LNCaP clone FGC (cell line): ENCODE measurements around the gene MMGT1.

ENCODE experiments used
- DNase-seq: peaks from one replicate; pipeline ENCODE4 v3.0.0-alpha.2; 2011; ENCODE audit warnings: low read depth
- H3K4me3 ChIP-seq: 2 replicates; pipeline ENCODE4 v1.5.1; 2011; ENCODE audit warnings: mild to moderate bottlenecking, low read depth, low read length, control low read depth
- TF ChIP-seq, protein P1 (sequence below): IDR thresholded peaks from 2 replicates; pipeline ENCODE4 v1.5.1; 2012; ENCODE audit warnings: mild to moderate bottlenecking; ENCODE audit not compliant: control insufficient read depth, insufficient read depth; ENCODE audit errors: extremely low read depth

The MMGT1 gene

DNA sequence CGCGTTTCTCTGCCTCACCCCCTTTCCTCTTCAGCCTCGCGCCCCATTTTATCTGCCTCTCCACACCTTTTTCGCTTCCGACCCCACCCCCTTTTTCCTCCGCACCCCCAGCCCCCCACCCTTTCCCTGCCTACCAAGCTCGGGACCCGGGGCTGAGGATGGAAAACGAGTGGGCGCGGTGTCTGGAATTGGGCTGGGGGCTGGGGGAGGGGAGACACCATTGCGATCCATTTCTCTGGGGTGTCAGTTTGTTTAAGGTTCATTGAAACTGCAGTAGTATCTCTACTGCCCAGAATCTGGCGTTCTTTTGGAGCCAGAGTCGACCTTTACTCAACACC, 12.2 kb upstream of the MMGT1 start:
- TF ChIP-seq, protein P1, sequence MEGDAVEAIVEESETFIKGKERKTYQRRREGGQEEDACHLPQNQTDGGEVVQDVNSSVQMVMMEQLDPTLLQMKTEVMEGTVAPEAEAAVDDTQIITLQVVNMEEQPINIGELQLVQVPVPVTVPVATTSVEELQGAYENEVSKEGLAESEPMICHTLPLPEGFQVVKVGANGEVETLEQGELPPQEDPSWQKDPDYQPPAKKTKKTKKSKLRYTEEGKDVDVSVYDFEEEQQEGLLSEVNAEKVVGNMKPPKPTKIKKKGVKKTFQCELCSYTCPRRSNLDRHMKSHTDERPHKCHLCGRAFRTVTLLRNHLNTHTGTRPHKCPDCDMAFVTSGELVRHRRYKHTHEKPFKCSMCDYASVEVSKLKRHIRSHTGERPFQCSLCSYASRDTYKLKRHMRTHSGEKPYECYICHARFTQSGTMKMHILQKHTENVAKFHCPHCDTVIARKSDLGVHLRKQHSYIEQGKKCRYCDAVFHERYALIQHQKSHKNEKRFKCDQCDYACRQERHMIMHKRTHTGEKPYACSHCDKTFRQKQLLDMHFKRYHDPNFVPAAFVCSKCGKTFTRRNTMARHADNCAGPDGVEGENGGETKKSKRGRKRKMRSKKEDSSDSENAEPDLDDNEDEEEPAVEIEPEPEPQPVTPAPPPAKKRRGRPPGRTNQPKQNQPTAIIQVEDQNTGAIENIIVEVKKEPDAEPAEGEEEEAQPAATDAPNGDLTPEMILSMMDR = no peak
- peak overlapping the region; percentile 65 for H3K4me3 ChIP-seq
- DNase-seq = no peak

DNA sequence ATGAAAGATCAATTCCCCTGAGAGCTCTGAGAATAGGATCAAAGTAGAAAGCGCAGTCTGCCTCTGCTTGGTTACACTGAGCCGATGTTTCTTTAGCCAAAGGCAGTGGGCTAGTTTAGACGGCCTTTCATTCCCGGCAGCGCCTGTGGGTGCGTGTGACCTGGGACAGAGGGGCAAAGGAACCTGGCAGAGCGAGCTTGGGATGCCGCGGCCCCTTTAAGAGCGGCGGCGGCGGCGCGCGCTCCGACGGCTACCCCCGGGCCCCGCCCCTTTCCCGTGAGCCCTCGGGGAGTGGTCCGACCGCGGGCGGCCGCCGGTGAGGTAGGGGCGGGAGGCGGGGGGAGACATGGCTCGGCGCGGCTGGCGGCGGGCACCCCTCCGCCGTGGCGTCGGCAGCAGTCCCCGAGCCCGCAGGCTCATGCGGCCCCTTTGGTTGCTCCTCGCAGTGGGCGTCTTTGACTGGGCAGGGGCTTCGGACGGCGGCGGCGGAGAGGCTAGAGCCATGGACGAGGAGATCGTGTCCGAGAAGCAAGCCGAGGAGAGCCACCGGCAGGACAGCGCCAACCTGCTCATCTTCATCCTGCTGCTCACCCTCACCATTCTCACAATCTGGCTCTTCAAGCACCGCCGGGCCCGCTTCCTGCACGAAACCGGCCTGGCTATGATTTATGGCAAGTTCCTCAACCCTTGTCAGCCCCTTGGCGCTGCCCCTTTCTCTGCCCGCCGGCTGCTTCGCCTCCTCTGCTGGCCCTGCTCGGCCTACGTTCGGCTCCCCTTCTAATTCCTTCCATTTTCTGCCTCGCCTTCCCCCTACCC, 11.6 kb upstream of the MMGT1 start, which contains the start of gene SLC9A6:
TSS of gene SLC9A6 (plus strand) at position 279 of the 816 bp plus-strand sequence. CDS start at position 503, 224 bp downstream.
- H3K4me3 ChIP-seq = peak within 1 kb of the TSS; percentile 65
- TF ChIP-seq, protein P1 = no peak
- DNase-seq = no peak

DNA sequence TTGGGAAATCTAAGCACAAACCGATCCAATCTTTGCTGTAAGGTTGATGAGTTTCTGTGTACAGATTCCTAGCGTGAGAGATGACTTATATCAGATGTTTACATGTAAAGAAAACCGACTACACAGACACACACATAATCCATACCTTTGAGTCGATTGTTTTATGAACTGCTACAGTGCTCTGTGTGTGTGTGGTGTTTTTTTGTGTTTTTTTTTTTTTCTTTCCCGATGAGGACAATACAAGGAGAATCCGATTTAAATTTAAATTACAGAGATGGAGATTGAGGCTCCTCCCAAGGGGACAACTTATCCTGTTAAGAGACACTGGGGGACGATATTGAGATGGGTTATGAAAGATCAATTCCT, 11.0 kb upstream of the MMGT1 start:
- no peak for DNase-seq
- TF ChIP-seq, protein P1 = no peak
- H3K4me3 ChIP-seq = peak overlapping the region; percentile 65

DNA sequence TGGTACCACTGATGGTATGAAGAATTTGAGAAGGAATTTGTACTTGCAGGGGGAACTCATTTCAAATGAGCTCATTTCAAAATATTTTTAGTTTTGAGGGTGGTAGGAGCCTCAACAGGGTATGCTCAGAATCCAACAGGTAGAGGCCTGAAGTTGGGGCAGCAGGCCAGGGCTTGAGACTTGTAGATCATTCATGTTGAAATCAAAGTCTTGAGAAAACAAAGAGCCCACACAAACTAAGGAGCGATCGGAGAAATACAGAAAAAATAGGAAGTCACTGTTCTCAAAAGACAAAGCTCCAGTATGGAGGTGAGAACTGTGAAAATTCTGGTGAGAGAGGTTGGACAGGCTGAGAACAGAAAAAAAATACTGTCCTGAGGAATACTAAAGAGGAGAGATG, 10.5 kb upstream of the MMGT1 start:
- no peak overlapping the region for H3K4me3 ChIP-seq
- TF ChIP-seq, protein P1 = no peak
- no peak for DNase-seq

DNA sequence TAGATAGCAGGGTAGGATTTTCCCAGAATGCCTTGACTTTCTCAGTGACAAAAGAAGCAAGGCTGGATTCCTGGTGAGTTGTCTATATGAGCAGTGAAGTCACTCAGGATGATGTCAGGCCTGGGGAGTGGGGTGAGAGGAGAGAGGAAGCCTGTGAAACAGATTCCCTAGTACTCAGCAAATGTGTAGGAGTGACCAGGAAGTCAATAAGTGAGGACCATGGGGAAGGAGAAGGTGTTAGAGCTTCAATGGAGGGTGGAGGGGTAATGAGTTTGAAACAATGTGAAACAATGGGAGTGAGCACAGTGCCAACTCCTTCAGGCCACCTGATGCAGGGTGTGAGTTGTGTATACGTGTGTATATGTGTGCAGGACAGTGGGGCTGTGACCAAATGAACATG, 9.1 kb upstream of the MMGT1 start:
- TF ChIP-seq, protein P1 = no peak
- H3K4me3 ChIP-seq = no peak overlapping the region
- DNase-seq = no peak

DNA sequence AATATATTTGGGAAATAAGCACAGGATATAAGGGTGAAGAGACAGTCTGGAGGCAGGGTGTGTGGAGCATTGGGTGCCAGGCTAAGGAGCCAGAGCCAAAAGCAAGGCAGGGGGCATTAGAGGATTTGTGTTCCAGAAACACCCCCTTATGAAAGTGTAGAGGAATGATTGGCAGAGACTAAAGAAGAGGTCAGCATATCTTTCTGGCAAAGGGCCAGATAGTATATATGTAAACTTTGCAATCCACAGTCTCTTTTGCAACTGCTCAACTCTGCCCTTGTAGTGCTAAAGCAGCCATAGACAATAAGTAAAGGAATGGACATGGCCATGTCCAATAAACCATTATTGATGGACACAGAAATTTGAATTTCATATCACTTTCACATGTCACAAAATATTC, 7.9 kb upstream of the MMGT1 start:
- DNase-seq = no peak
- TF ChIP-seq, protein P1 = no peak

DNA sequence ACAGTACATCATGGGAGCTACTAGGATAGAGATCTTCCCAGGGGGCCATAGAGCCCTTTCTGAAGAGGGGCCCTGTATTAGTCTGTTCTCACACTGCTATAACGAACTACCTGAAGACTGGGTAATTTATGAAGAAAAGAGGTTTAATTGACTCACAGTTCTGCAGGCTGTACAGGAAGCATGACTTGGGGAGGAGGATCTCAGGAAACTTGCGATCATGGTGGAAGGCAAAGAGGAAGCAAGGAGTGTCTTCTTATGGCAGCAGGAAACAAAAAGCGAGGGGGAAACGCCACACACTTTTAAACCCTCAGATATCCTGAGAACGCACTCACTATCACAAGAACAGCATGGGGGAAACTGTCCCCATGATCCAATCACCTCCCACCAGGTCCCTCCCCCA, 7.2 kb upstream of the MMGT1 start:
- H3K4me3 ChIP-seq = no peak overlapping the region
- TF ChIP-seq, protein P1 = no peak
- DNase-seq = no peak

More for the DNA sequence above, 7.9 kb upstream of the MMGT1 start:
- no peak overlapping the region for H3K4me3 ChIP-seq
